Glutamatergic neuron (in vitro differentiated cells): ENCODE results near the gene DAPK3. TPM values are rescaled to one million over a fixed set of nuclear protein-coding genes. Genes with fewer than 3 reads are reported as not detected.

Source experiments
- DNase-seq: peaks from one replicate; pipeline ENCODE4 v3.0.0; 2022
- H3K27ac Mint-ChIP-seq: one replicate; pipeline ENCODE4 v1.8.0; 2020; ENCODE audit warnings: mild to moderate bottlenecking, mixed read lengths, inconsistent platforms; ENCODE audit not compliant: unreplicated experiment
- H3K27me3 Mint-ChIP-seq: one replicate; pipeline ENCODE4 v1.8.0; 2020; ENCODE audit warnings: mild to moderate bottlenecking, moderate library complexity, mixed read lengths, inconsistent platforms; ENCODE audit not compliant: unreplicated experiment
- H3K36me3 Mint-ChIP-seq: one replicate; pipeline ENCODE4 v1.8.0; 2020; ENCODE audit warnings: mild to moderate bottlenecking, mixed read lengths, inconsistent platforms; ENCODE audit not compliant: unreplicated experiment
- H3K4me1 Mint-ChIP-seq: one replicate; pipeline ENCODE4 v1.8.0; 2020; ENCODE audit warnings: mild to moderate bottlenecking, low read depth, mixed read lengths, inconsistent platforms; ENCODE audit not compliant: unreplicated experiment
- H3K4me3 Mint-ChIP-seq: one replicate; pipeline ENCODE4 v1.8.0; 2020; ENCODE audit warnings: mild to moderate bottlenecking, mixed read lengths, inconsistent platforms; ENCODE audit not compliant: unreplicated experiment
- H3K9me3 Mint-ChIP-seq: one replicate; pipeline ENCODE4 v1.8.0; 2020; ENCODE audit warnings: mild to moderate bottlenecking, moderate library complexity, mixed read lengths, inconsistent platforms; ENCODE audit not compliant: unreplicated experiment
- total RNA-seq: library from RNA; stranded (reverse); fragmentation: NEBNext Ultra II Directional; extraction: Animal tissue kit (Norgen Biotek cat#: 25700); gene quantifications from one replicate; pipeline ENCODE4 v1.2.1, GENCODE V29; 2021; ENCODE audit not compliant: unreplicated experiment
- TF ChIP-seq, protein P1 (sequence below): fragments of 200-600 bp; sonication (generic); IDR thresholded peaks from one replicate; pipeline ENCODE4 v1.5.0; 2021; ENCODE audit not compliant: partially characterized antibody, unreplicated experiment

Gene DAPK3
- total RNA-seq, 1 donor from 2014 or later: 221 TPM

DNA sequence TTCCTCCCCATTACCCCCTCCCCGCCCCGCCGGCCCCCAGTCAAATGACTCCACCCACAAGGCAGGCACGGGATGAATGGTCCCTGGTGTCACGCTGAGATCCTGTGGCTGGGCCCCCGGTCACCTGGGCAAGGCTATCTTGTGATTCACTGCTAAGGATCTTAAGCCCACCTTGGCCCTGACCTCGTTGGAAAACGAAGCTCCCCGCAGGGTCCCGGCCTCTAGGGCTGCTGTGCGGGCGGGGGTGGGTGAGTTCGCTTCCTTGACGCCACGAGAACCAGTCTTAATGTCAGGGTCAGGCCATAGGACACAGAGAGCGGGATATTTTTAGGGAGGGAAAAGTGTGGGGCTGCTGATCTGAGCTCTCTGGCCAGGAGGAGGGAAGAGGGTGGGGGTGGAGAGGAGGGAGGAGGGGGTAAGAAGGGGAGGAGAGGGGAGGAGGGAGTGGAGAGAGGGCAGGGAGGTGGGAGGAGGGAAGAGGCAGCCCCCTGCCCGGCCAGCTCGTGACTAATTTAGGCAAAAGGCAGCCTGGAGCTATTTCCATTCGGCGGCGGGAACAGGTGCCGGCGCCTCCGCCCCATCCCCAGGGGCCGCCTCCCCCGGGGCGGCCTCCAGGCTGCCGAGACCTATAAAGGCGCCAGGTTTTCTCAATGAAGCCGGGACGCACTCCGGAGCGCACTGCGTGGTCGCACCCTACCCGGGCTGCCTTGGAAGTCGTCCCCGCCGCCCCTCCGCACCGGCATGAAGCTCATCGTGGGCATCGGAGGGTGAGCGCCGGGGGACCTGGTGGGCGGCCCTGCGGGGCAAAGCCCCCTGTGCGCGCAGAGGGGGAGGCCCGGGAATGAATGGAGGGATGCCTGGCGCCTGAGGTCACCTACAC is 37.7 kb downstream of the DAPK3 start, which contains the start of gene NMRK2:
Gene NMRK2 (plus strand): TSS at position 139 of the 880 bp plus-strand sequence. CDS start 603 bp downstream, at position 742.
- peak; percentile 51 for DNase-seq
- peaks cover 11% of the 10 kb centered on the region for H3K9me3 Mint-ChIP-seq
- peaks cover 5% of the 10 kb centered on the region for H3K27me3 Mint-ChIP-seq
- TF ChIP-seq, protein P1, sequence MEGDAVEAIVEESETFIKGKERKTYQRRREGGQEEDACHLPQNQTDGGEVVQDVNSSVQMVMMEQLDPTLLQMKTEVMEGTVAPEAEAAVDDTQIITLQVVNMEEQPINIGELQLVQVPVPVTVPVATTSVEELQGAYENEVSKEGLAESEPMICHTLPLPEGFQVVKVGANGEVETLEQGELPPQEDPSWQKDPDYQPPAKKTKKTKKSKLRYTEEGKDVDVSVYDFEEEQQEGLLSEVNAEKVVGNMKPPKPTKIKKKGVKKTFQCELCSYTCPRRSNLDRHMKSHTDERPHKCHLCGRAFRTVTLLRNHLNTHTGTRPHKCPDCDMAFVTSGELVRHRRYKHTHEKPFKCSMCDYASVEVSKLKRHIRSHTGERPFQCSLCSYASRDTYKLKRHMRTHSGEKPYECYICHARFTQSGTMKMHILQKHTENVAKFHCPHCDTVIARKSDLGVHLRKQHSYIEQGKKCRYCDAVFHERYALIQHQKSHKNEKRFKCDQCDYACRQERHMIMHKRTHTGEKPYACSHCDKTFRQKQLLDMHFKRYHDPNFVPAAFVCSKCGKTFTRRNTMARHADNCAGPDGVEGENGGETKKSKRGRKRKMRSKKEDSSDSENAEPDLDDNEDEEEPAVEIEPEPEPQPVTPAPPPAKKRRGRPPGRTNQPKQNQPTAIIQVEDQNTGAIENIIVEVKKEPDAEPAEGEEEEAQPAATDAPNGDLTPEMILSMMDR: no peak
- peak within 1 kb of the TSS; percentile 17 for H3K27ac Mint-ChIP-seq
- H3K36me3 Mint-ChIP-seq: no peaks in the 10 kb centered on the region
- peak within 1 kb of the TSS; percentile 42 for H3K4me3 Mint-ChIP-seq
- no peaks in the 10 kb centered on the region for H3K4me1 Mint-ChIP-seq

DNA sequence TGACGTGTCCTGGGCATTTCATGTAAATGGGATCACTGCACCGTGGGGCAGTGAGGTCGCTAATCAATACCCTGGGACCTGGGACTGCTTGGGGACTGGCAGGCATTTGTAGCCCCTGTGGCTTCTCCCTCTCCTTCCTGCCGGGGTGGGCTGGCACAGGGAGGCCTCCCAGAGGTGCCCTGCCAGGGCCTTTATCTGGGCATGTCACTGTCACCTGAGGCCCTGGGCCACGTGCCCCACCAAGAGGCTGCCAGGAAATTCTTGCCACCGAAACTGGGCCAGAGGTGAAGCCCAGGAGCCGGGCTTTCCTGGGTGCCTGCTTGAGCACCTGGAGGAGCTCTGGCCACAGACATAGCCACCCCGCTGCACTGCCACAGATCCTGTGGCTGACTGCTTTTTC is 39.9 kb downstream of the DAPK3 start:
- peaks cover 14% of the 10 kb centered on the region for H3K27me3 Mint-ChIP-seq
- DNase-seq: no peak
- H3K9me3 Mint-ChIP-seq: peaks cover 11% of the 10 kb centered on the region
- H3K27ac Mint-ChIP-seq: no peak overlapping the region
- no peak overlapping the region for H3K4me3 Mint-ChIP-seq
- TF ChIP-seq, protein P1: no peak
- H3K36me3 Mint-ChIP-seq: no peaks in the 10 kb centered on the region
- no peaks in the 10 kb centered on the region for H3K4me1 Mint-ChIP-seq

DNA sequence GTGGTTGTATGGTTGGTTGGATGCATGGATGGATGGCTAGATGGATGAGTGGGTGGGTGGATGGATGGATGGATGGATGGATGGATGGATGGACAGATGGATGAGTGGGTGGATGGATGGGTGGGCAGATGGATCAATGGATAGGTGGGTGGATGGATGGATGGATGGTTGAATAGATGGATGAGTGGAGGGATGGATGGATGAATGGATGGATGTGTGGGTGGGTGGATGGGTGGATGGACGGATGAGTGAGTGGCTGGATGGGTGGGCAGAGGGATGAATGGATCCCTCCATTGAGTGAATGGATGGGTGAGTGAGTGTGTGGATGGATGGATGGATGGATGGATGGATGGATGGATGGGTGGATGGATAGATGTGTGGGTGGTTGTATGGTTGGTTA is 47.0 kb downstream of the DAPK3 start:
- H3K9me3 Mint-ChIP-seq: peaks cover 14% of the 10 kb centered on the region
- H3K27me3 Mint-ChIP-seq: peaks cover 16% of the 10 kb centered on the region
- TF ChIP-seq, protein P1: no peak
- peaks cover 28% of the 10 kb centered on the region for H3K36me3 Mint-ChIP-seq
- no peak for DNase-seq
- no peak overlapping the region for H3K27ac Mint-ChIP-seq
- H3K4me1 Mint-ChIP-seq: no peaks in the 10 kb centered on the region
- H3K4me3 Mint-ChIP-seq: no peak overlapping the region

DNA sequence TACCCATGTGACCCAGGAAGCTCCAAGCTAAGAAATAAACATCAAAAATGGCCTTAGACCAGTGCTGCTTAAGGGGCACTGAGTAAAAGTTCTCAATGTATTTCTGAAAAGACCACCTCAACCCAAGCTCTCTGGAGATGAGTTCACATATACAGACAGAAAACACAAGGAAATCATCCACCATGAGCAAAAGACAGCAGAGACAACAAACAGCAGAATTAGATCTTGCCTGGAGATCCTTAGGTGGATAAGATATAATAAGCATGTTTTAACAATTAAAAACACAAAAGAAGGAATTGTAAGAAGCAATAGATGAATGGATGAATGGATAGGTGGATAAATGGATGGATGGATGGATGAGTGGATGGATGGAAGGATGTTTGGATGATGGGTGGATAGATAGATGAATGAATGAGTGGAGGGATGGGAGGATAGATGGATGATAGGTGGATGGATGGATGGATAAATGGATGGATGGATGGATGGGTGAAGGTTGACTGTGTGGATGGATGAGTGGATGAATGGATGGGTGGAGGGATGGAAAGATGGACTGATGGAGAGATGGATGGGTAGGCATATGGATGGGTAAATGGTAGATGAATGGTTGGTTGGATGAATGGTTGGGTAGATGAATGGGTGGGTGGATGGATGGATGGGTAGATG is 47.7 kb downstream of the DAPK3 start:
- no peak overlapping the region for H3K4me3 Mint-ChIP-seq
- H3K4me1 Mint-ChIP-seq: no peaks in the 10 kb centered on the region
- peaks cover 15% of the 10 kb centered on the region for H3K27me3 Mint-ChIP-seq
- H3K27ac Mint-ChIP-seq: no peak overlapping the region
- DNase-seq: no peak
- peaks cover 14% of the 10 kb centered on the region for H3K9me3 Mint-ChIP-seq
- H3K36me3 Mint-ChIP-seq: peaks cover 28% of the 10 kb centered on the region
- TF ChIP-seq, protein P1: no peak
